ENCODE measurements around the gene TRAPPC4.
"Not testable (repeated sequence)": the region's sequence is repeated elsewhere in the genome, so short reads cannot be mapped to it uniquely, and the experiment has no call there.

The TRAPPC4 gene, protein sequence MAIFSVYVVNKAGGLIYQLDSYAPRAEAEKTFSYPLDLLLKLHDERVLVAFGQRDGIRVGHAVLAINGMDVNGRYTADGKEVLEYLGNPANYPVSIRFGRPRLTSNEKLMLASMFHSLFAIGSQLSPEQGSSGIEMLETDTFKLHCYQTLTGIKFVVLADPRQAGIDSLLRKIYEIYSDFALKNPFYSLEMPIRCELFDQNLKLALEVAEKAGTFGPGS

DNA sequence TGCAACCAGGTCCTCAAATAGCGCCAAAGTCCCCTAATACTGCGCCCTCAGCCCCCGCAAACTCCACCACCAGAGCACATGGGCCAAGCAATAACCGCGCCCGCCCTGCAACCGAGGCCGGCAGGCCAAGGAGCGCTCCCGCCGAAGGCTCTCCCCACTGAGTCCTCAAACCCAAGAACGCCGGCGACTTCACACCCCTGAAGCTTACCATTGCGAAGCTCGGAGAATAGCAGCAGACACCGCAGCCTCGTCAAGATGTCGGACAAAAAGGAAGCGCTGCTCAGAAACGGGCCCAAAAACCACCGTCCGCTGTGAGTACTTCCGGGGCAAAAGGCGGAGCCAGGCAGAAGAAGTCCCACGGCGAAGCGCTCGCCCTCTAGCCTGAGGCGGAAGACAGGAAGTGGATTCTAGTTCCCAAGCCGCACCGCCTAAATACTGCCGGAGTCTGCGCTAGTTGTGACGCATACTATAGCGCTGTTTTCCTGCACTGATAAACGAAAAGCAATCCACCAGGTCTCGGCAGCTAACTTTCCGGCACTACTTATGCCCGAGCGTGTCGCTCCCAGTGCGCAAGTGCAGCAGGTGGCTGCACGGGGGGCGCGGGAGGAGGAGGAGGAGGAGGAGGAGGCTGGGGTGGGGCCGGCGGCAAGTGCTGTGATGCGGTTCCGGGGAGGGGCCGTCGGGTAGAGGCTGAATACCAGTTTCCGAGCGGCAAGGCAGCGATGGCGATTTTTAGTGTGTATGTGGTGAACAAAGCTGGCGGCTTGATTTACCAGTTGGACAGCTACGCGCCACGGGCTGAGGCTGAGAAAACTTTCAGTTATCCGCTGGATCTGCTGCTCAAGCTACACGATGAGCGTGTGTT, at the start of gene TRAPPC4, which contains the start of gene RPS25:
TSS of gene TRAPPC4 (plus strand) at position 693 of the 865 bp plus-strand sequence. CDS start at position 723, 30 bp downstream.
TSS of gene RPS25 (minus strand) at position 270 of the 865 bp plus-strand sequence. CDS start at position 211, 59 bp downstream.
- peak; percentile 86 to 87 (median 87) for DNase-seq (ENCODE audit: low read depth in 3 of 3, low spot score in 1 of 3)

DNA sequence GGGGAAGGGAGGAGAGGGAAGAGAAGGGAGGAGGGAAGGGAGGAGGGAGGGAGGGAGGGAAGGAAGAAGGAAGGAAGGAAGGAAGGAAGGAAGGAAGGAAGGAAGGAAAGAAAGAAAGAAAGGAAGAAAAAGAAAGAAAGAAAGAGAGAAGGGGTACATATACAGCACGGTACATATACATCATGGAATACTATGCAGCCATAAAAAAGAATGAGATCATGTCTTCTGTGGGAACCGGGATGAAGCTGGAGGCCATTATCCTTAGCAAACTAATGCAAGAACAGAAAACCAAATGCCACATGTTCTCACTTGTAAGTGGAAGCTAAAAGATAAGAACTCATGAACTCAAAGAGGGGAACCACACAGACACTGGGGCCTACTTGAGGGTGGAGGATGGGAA, 49.1 kb upstream of the TRAPPC4 start:
- not testable (repeated sequence) for DNase-seq (ENCODE audit: low read depth in 3 of 3, low spot score in 1 of 3)

GRCh38 chr11:118971646-118972045, 46.9 kb upstream of the TRAPPC4 start, which contains the start of gene FOXR1:
Gene FOXR1, plus strand, starts transcription at chr11:118971761. Its CDS starts 171 bp downstream, at chr11:118971932.
- DNase-seq (ENCODE audit: low read depth in 3 of 3, low spot score in 1 of 3), result no peak

DNA sequence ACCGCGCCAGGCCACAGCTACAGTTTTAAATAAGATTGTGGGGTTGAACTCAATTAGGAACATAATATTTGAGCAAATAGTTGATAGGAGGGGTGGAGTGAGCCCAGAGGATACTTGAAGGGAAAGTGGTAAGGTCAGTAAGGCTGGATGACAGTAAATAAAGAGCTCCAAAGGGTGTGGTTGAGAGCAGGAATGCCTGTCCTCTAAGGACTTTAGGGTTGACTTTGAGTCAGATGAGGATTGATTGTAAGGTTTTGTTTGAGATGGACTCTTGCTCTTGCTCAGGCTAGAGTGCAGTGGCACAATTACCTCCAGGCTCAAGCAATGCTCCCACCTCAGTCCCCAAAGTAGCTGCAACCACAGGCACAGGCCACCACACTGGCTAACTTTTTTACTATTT, 44.6 kb upstream of the TRAPPC4 start:
- no peak for DNase-seq (ENCODE audit: low read depth in 3 of 3, low spot score in 1 of 3)

DNA sequence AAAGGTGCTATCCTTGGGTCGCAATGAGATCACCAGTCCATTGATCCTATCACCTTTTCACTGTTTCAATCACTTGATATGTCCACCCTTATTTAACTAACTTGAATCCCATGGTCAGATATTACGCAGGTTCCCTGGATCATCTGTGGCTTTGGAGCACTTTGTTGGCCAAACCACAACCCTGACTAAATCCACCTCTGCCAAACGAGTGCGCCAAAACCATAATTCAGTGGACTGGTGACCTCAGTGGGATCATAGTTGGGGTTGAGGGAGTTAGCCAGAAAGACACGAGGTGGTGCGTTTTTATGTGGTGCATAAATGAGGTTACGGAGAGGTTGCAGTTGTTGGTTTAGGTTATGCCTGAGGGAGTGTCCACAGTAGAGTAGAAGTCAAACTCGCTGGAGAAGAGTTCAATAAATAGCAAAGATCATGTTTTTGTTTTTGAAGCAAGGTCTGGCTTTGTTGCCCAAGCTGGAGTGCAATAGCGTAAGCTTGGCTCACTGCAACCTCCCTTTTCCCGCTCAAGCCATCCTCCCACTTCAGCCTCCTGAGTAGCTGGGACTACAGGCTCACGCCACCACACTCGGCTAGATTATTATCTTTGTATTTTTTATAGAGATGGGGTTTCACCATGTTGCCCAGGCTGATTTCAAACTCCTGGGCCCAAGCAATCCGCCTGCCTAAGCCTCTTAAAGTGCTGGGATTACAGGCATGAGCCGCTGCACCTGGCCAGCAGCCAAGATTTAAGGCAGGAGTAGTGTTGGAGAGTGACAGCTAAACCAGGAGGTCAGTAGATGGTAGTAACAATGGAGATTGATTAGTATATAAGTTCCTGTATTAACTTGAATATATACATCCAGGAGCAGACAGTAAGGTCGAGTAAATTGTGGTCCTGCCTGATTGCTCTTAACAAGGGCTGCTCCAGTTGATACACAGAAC, 42.5 kb upstream of the TRAPPC4 start:
- no peak for DNase-seq (ENCODE audit: low read depth in 3 of 3, low spot score in 1 of 3)

- DNase-seq (ENCODE audit: low read depth in 3 of 3, low spot score in 1 of 3), result no peak
Measured at GRCh38 chr11:118979434-118979833, 39.1 kb upstream of the TRAPPC4 start.

DNA sequence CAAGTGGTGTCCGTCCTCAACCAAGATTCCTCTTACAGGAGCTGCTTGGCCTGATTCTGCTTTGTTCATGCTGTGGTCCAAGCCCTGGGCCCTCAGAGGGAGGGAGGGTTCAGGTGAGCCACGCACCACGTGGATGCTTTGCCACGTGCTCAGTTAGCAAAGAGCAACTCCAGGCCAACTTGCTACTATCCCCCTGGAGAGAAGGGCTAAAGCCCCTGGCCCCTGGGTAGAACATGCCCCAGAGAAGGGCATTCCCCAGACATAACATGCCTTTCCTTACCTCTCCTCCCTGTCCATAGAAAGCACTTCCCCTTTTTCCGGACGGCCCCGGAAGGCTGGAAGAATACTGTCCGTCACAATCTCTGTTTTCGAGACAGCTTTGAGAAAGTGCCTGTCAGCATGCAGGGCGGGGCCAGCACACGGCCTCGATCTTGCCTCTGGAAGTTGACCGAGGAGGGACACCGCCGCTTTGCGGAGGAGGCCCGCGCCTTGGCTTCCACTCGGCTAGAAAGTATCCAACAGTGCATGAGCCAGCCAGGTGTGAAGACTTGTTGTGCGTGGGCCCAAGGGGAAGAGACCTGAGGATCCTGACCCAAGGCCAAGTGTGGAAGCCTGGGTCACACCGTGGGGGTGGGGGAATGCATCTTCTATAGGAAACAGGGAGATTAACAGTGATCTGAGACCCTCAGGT, 38.2 kb upstream of the TRAPPC4 start:
- no peak for DNase-seq (ENCODE audit: low read depth in 3 of 3, low spot score in 1 of 3)

DNA sequence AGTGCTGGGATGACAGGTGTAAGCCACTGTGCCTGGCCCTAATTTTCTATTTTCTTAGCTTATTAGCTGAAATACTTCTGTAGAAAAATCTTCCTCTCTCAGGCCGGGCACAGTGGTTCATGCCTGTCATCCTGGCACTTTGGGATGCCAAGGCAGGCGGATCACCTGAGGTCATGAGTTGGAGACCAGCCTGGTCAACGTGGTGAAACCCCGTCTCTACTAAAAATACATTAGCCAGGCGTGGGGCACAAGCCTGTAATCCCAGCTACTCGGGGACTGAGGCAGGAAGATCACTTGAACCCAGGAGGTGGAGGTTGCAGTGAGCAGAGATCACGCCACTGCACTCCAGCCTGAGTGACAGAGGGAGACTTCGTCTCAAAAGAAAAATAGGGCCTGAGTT, 34.2 kb upstream of the TRAPPC4 start:
- not testable (repeated sequence) for DNase-seq (ENCODE audit: low read depth in 3 of 3, low spot score in 1 of 3)

- DNase-seq (ENCODE audit: low read depth in 3 of 3, low spot score in 1 of 3), result no peak
Measured at GRCh38 chr11:118984825-118985224, 33.7 kb upstream of the TRAPPC4 start.

DNA sequence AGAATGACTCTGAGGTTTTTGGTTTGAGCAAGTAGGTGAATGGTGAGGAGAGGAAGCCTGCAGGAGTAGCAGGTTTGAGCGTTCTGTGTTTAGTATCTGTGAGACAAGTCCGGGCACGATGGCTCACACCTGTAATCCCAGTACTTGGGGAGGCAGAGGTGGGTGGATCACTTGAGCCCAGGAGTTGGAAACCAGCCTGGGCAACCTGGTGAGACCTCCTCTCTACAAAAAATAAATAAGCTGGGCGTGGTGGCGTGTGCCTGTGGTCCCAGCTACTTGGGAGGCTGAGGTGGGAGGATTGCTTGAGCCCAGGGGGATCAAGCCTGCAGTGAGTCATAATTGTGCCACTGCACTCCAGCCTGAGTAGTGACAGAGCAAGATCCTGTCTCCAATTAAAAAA, 30.3 kb upstream of the TRAPPC4 start:
- no peak for DNase-seq (ENCODE audit: low read depth in 3 of 3, low spot score in 1 of 3)

- not testable (repeated sequence) for DNase-seq (ENCODE audit: low read depth in 3 of 3, low spot score in 1 of 3)
Measured at GRCh38 chr11:118991486-118992038, 27.0 kb upstream of the TRAPPC4 start.

DNA sequence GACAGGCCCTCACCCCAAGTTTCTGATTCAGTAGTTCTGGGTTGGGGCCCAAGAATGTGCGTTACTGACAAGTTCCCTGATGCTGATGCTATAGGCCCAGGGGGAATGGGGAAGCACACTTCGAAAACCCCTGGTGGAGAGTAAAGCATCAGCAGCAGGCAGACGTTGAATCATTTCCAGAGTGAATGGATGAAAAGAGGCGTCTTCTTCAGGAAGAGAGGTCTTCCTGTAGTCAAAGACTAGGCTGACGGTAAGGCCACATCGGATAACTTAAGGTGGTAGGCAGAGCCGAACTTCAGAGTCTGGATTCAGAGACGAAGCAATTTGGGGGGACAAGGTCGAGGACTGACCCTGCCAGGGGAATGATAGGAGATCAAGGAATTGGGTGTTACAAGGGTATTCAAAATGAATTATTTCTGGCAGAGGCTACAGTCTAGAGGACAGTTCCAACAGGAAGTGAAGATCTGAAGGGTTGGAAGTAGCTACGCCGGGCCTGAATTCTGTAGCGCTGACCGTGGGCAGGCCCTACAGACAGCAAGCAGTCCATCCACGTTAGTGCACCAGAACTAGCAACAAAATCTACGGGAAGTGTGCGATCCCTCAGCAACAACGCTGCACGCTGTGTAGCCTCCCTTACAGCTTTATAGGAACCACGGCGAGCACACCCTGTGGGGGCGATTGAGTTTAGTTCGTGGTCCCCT, 21.5 kb upstream of the TRAPPC4 start:
- no peak for DNase-seq (ENCODE audit: low read depth in 3 of 3, low spot score in 1 of 3)

GRCh38 chr11:118997627-118998387, 20.8 kb upstream of the TRAPPC4 start, which contains the start of gene CENATAC:
Gene CENATAC, plus strand, starts transcription at chr11:118998138. Its CDS starts 60 bp downstream, at chr11:118998198.
- peak; percentile 90 to 93 (median 92) for DNase-seq (ENCODE audit: low read depth in 3 of 3, low spot score in 1 of 3)

- DNase-seq (ENCODE audit: low read depth in 3 of 3, low spot score in 1 of 3), result no peak
Measured at GRCh38 chr11:118998388-118998717, 20.2 kb upstream of the TRAPPC4 start.

GRCh38 chr11:118998822-118999221, 19.7 kb upstream of the TRAPPC4 start:
- no peak for DNase-seq (ENCODE audit: low read depth in 3 of 3, low spot score in 1 of 3)

DNA sequence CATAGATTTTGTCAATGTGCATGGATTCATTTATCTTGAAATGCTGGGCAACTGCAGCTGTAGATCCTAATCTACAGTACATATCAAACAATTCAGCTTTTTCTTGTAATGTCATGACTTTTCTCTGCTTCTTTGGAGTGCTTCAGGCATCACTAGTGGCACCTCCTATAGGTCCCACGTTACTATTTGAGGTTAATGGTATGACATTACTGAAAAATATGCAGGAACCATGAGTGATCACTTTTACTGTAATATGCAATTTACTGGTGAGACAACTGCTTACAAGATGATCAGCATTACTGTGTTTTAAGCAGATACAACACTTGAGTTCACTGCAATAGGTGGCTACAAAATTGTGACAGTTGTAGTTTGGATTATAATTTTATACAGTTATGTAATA, 17.7 kb upstream of the TRAPPC4 start:
- no peak for DNase-seq (ENCODE audit: low read depth in 3 of 3, low spot score in 1 of 3)

- no peak for DNase-seq (ENCODE audit: low read depth in 3 of 3, low spot score in 1 of 3)
Measured at GRCh38 chr11:119006656-119007055, 11.9 kb upstream of the TRAPPC4 start.

GRCh38 chr11:119011476-119012053, 7.0 kb upstream of the TRAPPC4 start:
- no peak for DNase-seq (ENCODE audit: low read depth in 3 of 3, low spot score in 1 of 3)
